ENCODE results near the gene OXCT1.

DNA sequence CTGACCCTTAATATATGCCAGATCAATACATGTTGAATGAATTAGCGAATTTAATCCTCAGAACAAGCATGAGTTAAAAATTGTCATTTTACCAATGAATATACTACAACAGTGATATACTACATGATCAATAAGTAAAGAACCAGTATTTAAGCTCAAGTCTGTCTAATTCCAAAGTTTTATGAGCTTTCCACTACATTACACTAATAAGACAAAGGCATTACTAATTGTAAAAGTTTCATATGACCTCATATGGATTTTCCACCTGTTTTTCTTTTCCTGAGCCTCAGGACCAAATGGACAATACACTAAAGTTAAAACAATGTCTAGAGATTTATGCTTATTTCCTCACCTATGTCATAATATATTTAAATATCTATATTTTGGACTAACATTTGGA, 80.8 kb downstream of the OXCT1 start:
- TF ChIP-seq NFYB (CRISPR knock-in tag; conservative IDR thresholded peaks at IDR 0.05; ENCODE audit: low read depth), result no peak
- no peak for TF ChIP-seq TEAD4 (CRISPR knock-in tag; IDR thresholded peaks at IDR 0.05)
- TF ChIP-seq, protein P1, sequence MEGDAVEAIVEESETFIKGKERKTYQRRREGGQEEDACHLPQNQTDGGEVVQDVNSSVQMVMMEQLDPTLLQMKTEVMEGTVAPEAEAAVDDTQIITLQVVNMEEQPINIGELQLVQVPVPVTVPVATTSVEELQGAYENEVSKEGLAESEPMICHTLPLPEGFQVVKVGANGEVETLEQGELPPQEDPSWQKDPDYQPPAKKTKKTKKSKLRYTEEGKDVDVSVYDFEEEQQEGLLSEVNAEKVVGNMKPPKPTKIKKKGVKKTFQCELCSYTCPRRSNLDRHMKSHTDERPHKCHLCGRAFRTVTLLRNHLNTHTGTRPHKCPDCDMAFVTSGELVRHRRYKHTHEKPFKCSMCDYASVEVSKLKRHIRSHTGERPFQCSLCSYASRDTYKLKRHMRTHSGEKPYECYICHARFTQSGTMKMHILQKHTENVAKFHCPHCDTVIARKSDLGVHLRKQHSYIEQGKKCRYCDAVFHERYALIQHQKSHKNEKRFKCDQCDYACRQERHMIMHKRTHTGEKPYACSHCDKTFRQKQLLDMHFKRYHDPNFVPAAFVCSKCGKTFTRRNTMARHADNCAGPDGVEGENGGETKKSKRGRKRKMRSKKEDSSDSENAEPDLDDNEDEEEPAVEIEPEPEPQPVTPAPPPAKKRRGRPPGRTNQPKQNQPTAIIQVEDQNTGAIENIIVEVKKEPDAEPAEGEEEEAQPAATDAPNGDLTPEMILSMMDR (IDR thresholded peaks at IDR 0.05), result no peak
- TF ChIP-seq SP1 (CRISPR knock-in tag; conservative IDR thresholded peaks at IDR 0.05), result no peak
- TF ChIP-seq, protein P2, sequence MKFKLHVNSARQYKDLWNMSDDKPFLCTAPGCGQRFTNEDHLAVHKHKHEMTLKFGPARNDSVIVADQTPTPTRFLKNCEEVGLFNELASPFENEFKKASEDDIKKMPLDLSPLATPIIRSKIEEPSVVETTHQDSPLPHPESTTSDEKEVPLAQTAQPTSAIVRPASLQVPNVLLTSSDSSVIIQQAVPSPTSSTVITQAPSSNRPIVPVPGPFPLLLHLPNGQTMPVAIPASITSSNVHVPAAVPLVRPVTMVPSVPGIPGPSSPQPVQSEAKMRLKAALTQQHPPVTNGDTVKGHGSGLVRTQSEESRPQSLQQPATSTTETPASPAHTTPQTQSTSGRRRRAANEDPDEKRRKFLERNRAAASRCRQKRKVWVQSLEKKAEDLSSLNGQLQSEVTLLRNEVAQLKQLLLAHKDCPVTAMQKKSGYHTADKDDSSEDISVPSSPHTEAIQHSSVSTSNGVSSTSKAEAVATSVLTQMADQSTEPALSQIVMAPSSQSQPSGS (CRISPR knock-in tag; IDR thresholded peaks at IDR 0.05; ENCODE audit: borderline replicate concordance, low read depth), result no peak
- TF ChIP-seq, protein P3, sequence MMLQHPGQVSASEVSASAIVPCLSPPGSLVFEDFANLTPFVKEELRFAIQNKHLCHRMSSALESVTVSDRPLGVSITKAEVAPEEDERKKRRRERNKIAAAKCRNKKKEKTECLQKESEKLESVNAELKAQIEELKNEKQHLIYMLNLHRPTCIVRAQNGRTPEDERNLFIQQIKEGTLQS (CRISPR knock-in tag; conservative IDR thresholded peaks at IDR 0.05), result no peak
- TF ChIP-seq CBFB (CRISPR knock-in tag; IDR thresholded peaks at IDR 0.05; ENCODE audit: low read depth), result no peak
- no peak for TF ChIP-seq ZBTB21 (CRISPR knock-in tag; IDR thresholded peaks at IDR 0.05; ENCODE audit: borderline replicate concordance)
- TF ChIP-seq, protein P4, sequence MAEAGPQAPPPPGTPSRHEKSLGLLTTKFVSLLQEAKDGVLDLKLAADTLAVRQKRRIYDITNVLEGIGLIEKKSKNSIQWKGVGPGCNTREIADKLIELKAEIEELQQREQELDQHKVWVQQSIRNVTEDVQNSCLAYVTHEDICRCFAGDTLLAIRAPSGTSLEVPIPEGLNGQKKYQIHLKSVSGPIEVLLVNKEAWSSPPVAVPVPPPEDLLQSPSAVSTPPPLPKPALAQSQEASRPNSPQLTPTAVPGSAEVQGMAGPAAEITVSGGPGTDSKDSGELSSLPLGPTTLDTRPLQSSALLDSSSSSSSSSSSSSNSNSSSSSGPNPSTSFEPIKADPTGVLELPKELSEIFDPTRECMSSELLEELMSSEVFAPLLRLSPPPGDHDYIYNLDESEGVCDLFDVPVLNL (CRISPR knock-in tag; IDR thresholded peaks at IDR 0.05; ENCODE audit: borderline replicate concordance, low read depth), result no peak
- TF ChIP-seq ELF4 (CRISPR knock-in tag; IDR thresholded peaks at IDR 0.05; ENCODE audit: low read depth), result no peak
- TF ChIP-seq, protein P5, sequence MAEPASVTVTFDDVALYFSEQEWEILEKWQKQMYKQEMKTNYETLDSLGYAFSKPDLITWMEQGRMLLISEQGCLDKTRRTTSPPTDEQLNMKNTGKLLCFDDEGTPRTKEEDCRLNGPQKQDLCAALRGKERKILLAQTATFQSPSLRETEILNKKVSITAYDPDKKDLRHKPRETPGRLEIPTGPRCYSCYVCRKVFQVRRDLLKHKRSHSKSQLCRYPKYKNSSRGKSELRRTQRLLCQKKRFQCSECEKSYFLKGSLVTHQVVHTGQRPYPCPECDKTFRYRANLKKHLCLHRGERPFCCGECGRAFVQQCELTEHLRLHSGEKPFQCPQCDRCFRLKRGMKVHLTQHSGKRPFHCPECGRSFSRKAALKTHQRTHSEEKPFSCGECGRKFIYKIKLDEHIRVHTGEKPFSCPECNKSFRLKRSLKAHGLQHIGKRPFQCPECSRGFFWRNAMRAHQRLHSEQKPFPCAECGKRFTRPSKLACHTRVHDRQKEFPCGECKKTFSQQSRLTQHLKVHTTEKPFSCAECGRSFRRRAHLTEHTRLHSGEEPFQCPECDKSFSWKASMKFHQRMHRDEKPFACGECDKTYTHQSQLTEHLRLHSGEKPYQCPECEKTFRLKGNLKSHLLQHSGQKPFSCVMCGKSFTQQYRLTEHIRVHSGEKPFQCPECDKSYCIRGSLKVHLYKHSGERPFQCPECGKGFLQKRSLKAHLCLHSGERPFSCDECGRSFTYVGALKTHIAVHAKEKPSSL (CRISPR knock-in tag; conservative IDR thresholded peaks at IDR 0.05), result no peak
- no peak for TF ChIP-seq FOXK1 (CRISPR knock-in tag; IDR thresholded peaks at IDR 0.05)
- TF ChIP-seq ZNF263 (CRISPR knock-in tag; IDR thresholded peaks at IDR 0.05; ENCODE audit: low read depth), result no peak
- TF ChIP-seq JUN (CRISPR knock-in tag; IDR thresholded peaks at IDR 0.05), result no peak

Data from WTC11 (cell line).